Sciatic nerve (tissue), 2 donors: Measurements from ENCODE around the gene LRRC46. TPM values are rescaled to one million over a fixed set of nuclear protein-coding genes. Genes with fewer than 3 reads are reported as not detected.
A peak's percentile ranks its signal among the peaks of the same experiment; 100 is the strongest.

Source experiments
- ATAC-seq: fragments of 200-7000 bp; cut with Tn5 transposase; one replicate; pipeline ENCODE4 v1.9.1; 2020; ENCODE audit warnings: mild to moderate bottlenecking, moderate library complexity
- DNase-seq: peaks from one replicate; pipeline ENCODE4 v3.0.0-alpha.2; 2020; ENCODE audit warnings: low spot score
- intact Hi-C: fragments of 100-400 bp; cut with DNase I; formaldehyde crosslinking; loops from one replicate; pipeline ENCODE4 v1.14.2; 2022
- total RNA-seq: library from RNA; stranded (reverse); fragmentation: NEBNext Ultra II Directional; extraction: Animal tissue kit (Norgen Biotek cat#: 25700); gene quantifications from one replicate; pipeline ENCODE4 v1.2.1, GENCODE V29; 2021
- donor health status: DM: no; HTN: no; CAD: no.
- donor health status: DM: no; HTN: no; CAD: no.

LRRC46 gene
- total RNA-seq, 1 donor from 2014 or later = 0.89 TPM

DNA sequence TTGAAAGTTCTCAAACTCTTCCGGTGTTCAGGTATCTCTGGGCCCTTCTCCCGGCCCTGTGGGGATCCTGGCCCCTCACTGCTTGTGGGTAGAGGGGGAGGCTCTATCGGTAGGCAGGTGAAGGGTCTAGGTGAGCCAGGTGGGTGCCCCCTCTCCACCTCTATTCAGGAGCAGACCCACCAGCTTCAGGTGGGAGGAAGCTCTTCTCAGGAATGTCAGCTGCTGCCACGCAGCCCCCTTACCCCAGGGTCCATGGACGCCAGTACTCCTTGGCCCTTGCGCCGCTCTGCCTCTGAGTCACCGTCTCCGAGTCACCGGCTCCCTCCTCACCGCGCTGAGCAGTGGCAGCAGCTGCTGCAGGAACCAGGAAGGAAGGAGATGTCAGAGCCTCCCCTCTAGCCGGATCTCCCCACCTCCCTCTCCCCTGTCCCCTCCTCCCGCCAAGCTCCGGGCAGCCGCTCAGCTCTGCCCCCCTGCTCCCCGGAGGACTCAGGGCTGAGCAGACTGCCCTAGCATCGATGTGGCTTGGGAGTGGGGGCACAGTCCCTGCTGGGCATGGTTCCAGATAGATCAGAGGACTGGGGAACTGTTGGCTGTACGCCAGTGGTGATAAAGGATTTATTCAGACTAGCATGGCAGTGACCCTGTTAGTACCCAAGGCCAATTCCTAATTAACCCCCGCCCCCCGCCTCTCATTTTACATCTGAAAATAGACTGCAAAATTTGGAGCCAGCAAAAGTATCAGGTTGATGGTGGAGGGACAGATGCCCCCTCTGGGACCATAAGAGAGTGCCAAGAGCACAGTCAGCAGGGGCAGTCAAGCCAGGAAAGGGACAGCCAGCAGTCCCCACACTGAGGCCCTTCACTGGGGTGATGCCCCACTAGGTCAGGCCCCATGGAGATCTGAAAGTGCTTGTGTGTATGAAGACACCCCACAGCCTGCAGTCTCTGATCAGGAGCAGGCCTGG is 9.8 kb upstream of the LRRC46 start, which contains the start of gene OSBPL7:
TSS of gene OSBPL7 (minus strand) at position 371 of the 968 bp plus-strand sequence. CDS start 1,516 bp downstream, outside the sequence.
- ATAC-seq = peak; percentile 89
- peak; percentile 79 for DNase-seq
- intact Hi-C loops = no loop called here

GRCh38 chr17:47822785-47823184 is 8.7 kb upstream of the LRRC46 start:
- intact Hi-C loops = no loop called here
- ATAC-seq = no peak
- DNase-seq = no peak

DNA sequence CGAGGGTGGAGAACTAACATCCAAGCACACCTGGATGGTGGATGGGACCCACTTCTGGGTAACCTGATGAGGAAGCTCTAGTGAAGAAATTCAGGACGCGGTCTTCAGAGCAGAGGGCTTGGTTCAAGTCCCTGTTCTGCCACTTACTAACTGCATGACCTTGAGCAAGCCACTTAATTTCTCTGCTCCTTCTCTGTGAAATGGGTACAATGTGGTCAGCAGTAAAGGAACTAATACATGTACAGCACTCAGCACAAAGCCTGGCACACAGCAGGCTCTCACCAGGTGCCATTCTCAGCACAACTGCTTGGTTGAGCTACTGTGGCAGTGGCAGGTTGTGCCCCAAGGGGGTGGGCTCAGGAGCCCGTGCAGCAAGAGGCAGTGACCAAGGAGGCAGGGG is 8.0 kb upstream of the LRRC46 start:
- ATAC-seq = no peak
- intact Hi-C loops = no loop called here
- no peak for DNase-seq

- intact Hi-C loops = no loop called here
- ATAC-seq (no peak), DNase-seq (no peak)
Measured at GRCh38 chr17:47829870-47830269, 1.6 kb upstream of the LRRC46 start.

- intact Hi-C loops = no loop called here
Measured at GRCh38 chr17:47830396-47831002, 971 bp upstream of the LRRC46 start.

DNA sequence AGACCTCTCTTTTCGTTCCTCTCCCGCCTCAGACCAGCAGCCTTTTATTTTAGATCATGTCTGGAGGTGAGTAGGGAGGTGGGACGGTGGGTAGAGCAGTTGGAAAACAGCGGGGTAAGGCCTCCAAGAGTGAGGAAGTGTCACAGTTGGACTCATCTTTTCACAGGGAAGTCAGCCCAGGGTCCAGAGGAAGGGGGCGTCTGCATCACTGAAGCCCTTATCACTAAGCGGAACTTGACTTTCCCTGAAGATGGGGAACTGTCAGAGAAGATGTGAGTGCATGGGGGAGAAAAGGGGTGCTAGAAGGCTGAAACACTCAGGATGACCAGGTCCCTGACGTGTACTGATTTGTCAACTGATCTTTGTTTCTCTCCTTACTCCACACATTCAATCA is 461 bp downstream of the LRRC46 start:
- intact Hi-C loops = no loop called here
- ATAC-seq (peak; percentile 15), DNase-seq (no peak)

More at GRCh38 chr17:47830396-47831002, 971 bp upstream of the LRRC46 start:
- ATAC-seq = no peak
- DNase-seq = no peak

GRCh38 chr17:47834756-47835155 is 3.3 kb downstream of the LRRC46 start:
- intact Hi-C loops = no loop called here
- no peak for DNase-seq
- ATAC-seq = no peak

DNA sequence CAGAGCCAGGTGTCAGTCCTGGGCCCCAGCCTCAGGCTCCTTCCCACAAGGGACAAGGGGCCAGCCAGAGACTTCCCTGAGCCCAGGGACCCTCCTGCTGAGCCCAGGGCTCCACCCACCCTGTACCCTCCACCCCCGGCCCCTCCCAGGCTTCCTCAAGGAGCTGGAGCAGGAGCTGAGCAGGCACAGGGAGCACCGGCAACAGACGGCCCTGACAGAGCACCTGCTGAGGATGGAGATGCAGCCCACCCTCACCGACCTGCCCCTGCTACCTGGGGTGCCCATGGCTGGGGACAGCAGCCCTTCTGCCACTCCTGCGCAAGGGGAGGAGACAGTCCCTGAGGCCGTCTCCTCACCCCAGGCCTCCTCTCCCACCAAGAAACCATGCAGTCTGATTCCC is 5.1 kb downstream of the LRRC46 start:
- DNase-seq (no peak), ATAC-seq (no peak)
- intact Hi-C loops = no loop called here

DNA sequence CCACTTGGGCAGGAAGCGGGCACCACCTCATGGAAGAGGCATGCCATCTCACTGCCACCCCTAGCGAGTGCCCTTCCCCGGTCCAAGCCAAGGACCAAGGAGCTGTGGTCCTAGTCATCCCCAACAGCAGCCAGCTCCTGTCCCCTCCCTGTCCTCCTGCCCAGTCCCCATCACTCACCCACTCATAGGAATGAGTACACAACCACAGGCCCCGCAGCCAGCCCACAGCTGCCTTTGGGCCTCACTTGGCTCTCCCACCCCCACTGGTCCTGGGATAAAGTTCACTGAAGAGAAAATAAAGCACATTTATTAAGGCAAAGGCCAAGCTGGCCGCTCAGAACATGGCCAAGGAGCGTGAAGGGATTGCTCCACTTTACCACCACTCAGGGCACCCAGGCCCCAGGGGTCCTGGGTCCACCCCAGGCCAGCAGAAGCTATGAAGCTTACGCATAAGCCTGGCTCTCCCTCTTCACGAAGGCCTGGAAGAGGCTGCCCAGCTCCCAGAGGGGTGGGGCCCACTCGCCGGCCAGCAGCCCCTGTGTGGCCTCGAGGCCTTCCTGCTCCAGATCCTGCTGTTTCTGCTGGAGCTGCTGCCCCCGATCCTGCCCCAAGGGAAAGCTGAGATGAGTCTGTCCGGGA is 6.0 kb downstream of the LRRC46 start:
- DNase-seq = no peak
- intact Hi-C loops = no loop called here
- ATAC-seq = peak; percentile 12

DNA sequence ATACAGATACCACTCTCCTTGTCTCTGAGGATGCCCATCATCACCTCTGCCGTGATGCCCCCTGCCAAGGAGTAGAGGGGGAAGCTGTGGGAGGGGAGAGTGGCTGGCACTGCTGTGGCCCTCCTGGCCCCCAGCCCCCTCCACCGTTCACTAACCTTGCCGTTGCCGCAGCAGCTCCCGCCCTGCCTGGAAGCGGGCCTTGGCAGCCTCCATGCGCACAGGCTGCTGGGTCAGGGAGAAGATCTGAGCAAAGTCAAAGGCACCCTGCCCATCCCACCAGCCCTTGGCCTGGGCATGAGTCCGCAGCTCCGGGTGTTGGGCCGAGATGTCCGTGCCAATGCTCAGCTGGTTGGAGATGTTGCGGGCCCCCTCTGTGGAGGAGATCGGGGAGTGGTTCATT is 7.2 kb downstream of the LRRC46 start:
- DNase-seq = no peak
- ATAC-seq = no peak
- intact Hi-C loops = no loop called here

DNA sequence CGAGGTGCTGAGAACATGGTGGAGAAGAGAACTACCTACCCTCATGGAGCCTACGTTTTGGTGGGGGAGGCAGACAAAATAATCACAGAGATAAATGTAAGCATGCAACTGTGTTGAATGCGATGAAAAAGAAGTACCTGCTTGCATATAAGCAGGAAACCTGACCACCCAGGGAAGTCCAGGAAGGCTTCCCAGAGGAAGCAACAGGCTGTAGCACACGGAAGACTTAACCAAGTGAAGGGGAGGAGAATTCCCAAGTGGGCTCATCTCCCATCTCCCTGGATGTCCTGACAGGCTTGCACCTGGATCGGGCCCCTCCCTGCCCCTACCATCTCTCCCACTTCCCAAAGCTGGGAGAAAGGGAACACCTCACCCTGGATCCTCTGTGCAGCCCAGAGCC is 7.6 kb downstream of the LRRC46 start:
- no peak for DNase-seq
- ATAC-seq = no peak
- intact Hi-C loops = no loop called here

DNA sequence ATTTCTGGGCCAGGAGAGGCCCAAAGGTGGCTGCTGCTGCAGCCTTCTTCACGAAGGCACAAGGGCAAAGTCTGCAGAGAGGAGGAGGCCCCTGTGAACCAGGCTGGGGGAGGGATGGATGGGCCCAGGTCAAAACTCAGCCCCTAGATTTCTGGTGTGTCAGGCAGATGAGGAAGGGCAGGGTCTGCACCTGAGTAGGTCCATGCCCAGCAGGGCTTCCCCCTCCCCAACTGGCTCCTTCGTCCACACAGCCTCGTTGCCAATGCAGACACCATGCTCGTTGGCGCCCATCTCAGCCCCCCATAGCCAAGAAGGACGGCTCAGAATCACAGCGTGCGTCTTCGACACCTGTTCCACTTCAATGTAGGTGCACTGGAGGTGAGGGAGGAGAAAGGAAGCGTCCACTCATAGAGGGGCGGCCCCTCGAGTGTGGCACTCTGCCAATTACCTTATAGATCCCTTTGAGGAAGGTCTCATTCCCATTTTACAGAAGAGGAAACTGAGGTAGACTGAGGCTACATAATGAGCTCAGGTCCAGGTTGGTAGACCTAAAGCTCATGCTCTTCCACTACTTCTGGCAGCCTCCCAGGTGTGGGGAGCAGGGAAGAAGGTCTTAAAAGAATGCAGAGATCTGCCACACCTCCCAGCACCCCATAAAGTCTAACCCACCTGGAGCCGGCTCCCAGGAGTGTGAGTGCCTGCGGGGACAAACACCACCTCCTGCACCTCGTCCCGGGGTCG is 8.7 kb downstream of the LRRC46 start:
- ATAC-seq (no peak), DNase-seq (no peak)
- intact Hi-C loops = loop anchor here (10.0 kb wide), 2 partner anchors 115 to 175 kb away; partner anchors contain the start of gene PRR15L

GRCh38 chr17:47840742-47841487 is 9.4 kb downstream of the LRRC46 start, which contains the start of gene SCRN2:
SCRN2 (minus strand) TSS chr17:47841273; CDS start chr17:47840843, 430 bp downstream.
- DNase-seq (peak; percentile 94), ATAC-seq (peak; percentile 93)
- intact Hi-C loops = loop anchor here (10.0 kb wide), 2 partner anchors 114 to 174 kb away; partner anchors contain the start of gene PRR15L

DNA sequence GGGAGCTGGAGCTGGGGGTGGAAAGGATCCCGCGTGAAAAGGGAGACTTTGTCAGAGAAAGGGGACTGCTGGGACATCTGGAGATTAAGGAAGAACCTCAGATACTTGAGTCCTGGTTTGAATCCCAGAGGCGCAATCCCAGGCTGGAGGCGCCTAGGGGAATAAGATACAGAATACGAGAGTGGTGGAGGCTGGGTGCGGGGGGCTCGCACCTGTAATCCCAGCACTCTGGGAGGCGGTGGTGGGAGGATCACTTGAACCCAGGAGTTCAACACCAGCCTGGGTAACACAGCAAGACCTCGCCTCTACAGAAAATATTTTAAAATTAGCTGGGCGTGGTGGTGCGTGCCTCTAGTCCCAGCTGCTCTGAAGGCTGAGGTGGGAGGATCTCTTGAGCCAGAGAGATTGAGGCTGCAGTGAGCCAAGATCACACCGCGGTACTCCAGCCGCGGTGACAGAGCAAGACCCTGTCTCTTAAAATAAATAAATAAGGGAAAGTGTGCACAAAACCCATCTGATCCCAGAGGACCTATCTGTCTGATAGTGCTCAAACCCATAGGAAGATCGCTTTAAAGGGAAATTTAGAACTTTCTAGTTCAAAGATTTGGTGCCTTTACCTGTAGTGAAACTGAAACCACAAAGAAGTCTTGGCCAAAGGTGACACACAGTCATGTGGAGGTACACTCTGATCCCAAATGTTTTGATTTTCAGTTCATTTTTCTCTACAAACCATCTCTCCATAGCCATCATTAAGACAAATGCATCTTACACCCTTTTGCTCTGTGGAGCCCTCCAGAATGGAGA is 10.2 kb downstream of the LRRC46 start:
- no peak for ATAC-seq
- intact Hi-C loops = loop anchor here (10.0 kb wide), 2 partner anchors 113 to 173 kb away; partner anchors contain the start of gene PRR15L
- DNase-seq = no peak

DNA sequence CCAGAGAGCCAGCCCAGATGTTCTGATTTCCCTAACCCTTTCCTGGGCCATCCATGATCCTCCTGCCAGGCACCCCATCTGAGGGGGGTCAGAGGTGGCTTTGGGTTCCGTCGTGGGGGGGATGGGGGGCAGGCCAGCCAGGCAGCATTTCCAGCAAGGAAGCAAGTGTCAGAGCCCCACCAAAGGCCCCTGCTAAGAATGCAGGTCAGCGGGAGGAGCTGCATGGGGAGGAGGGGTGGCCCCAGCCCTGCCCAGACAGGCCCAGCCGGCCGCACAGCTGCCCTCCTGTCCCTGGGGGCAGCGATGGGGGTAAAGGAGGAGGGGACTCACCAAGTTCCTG is 11.9 kb downstream of the LRRC46 start:
- intact Hi-C loops = loop anchor here (10.0 kb wide), 2 partner anchors 111 to 171 kb away; partner anchors contain the start of gene PRR15L
- ATAC-seq (no peak), DNase-seq (no peak)

GRCh38 chr17:47844227-47844626 is 12.8 kb downstream of the LRRC46 start:
- ATAC-seq (no peak), DNase-seq (no peak)
- intact Hi-C loops = loop anchor here (10.0 kb wide), 2 partner anchors 111 to 171 kb away; partner anchors contain the start of gene PRR15L
